GM19438 (cell line): ENCODE measurements around the gene CPT1B.
"Not testable (repeated sequence)": the region's sequence is repeated elsewhere in the genome, so short reads cannot be mapped to it uniquely, and the experiment has no call there.

Experiments
- ATAC-seq: cut with Tn5 transposase; IDR thresholded peaks from one replicate; pipeline ENCODE4 v1.9.1; 2021; ENCODE audit warnings: low read depth; ENCODE audit not compliant: unreplicated experiment

The CPT1B gene

GRCh38 chr22:50610041-50610451 is 31.8 kb upstream of the CPT1B start:
- no peak for ATAC-seq

GRCh38 chr22:50609599-50609998 is 31.4 kb upstream of the CPT1B start:
- no peak for ATAC-seq

- ATAC-seq, result no peak
Observed at GRCh38 chr22:50608996-50609395, 30.8 kb upstream of the CPT1B start.

- ATAC-seq, result not testable (repeated sequence)
Observed at GRCh38 chr22:50608058-50608840, 30.0 kb upstream of the CPT1B start.

- no peak for ATAC-seq
Observed at GRCh38 chr22:50607659-50608020, 29.4 kb upstream of the CPT1B start.

- no peak for ATAC-seq
Observed at GRCh38 chr22:50606946-50607658, 28.9 kb upstream of the CPT1B start.

- no peak for ATAC-seq
Observed at GRCh38 chr22:50606165-50606945, 28.1 kb upstream of the CPT1B start.

GRCh38 chr22:50605613-50606074 is 27.4 kb upstream of the CPT1B start:
- ATAC-seq, result no peak

- no peak for ATAC-seq
Observed at GRCh38 chr22:50605002-50605612, 26.9 kb upstream of the CPT1B start.

GRCh38 chr22:50604256-50605001 is 26.2 kb upstream of the CPT1B start:
- no peak for ATAC-seq

GRCh38 chr22:50603511-50604255 is 25.5 kb upstream of the CPT1B start:
- no peak for ATAC-seq

GRCh38 chr22:50602338-50602700 is 24.1 kb upstream of the CPT1B start:
- ATAC-seq, result no peak

- no peak for ATAC-seq
Observed at GRCh38 chr22:50601669-50602337, 23.6 kb upstream of the CPT1B start.

GRCh38 chr22:50600967-50601668 is 22.9 kb upstream of the CPT1B start:
- no peak for ATAC-seq

GRCh38 chr22:50600538-50600937 is 22.3 kb upstream of the CPT1B start, which contains the start of gene MAPK8IP2:
Gene MAPK8IP2, plus strand, starts transcription at chr22:50600793. Its CDS starts 26 bp downstream, at chr22:50600819.
- no peak for ATAC-seq

GRCh38 chr22:50599816-50600455 is 21.7 kb upstream of the CPT1B start:
- ATAC-seq, result no peak

GRCh38 chr22:50597097-50597496 is 18.9 kb upstream of the CPT1B start:
- ATAC-seq, result no peak

- no peak for ATAC-seq
Observed at GRCh38 chr22:50595189-50595588, 17.0 kb upstream of the CPT1B start.
